Dermis blood vessel endothelial cell (primary cell): ENCODE data around the gene RAP1GAP2. TPM values are rescaled to one million over a fixed set of nuclear protein-coding genes. Genes with fewer than 3 reads are reported as not detected.
"Not testable (repeated sequence)": the region's sequence is repeated elsewhere in the genome, so short reads cannot be mapped to it uniquely, and the experiment has no call there.

Source experiments
- DNase-seq: peaks from one replicate; pipeline ENCODE4 v3.0.0; 2010
- total RNA-seq: library from RNA; depleted of rRNA; stranded (reverse); fragments of >200 nt; gene quantifications from 2 replicates; pipeline ENCODE4 v1.2.3, GENCODE V29; 2014

Gene RAP1GAP2
- total RNA-seq, 1 donor from 2014 or later: 4.1 TPM

DNA sequence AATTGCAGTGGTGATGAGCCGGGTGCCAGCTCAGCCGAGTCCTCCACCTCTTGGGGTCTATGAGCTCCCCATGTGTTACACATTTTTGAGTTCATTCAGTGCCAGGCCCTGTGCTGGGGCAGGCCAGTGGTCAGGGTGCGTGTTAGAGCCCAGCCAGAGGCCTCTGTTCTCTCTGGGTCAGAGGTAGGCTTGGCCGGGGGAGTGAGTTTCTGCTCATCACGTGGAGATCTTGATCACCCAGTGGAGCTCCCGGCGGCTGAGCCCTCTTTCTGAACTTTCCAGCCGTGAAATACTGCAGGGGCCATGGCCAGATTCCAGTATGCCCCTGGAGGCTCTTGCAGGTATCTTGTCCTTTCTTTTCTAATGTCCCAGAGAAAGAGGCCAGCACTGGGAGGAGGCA is 93.0 kb downstream of the RAP1GAP2 start:
- no peak for DNase-seq

DNA sequence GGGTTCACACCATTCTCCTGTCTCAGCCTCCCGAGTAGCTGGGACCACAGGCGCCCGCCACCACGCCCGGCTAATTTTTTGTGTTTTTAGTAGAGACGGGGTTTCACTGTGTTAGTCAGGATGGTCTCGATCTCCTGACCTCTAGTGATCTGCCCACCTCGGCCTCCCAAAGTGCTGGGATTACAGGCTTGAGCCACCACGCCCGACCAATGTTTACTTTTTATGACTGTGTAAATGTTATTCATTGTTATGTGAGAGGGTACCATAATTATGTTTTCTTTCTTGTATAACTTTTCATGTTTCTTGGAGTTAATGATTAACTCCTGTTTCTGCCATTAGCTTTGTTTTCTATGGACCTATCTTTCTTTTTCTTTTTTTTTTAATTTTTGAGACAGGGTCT is 94.5 kb downstream of the RAP1GAP2 start:
- DNase-seq: not testable (repeated sequence)

DNA sequence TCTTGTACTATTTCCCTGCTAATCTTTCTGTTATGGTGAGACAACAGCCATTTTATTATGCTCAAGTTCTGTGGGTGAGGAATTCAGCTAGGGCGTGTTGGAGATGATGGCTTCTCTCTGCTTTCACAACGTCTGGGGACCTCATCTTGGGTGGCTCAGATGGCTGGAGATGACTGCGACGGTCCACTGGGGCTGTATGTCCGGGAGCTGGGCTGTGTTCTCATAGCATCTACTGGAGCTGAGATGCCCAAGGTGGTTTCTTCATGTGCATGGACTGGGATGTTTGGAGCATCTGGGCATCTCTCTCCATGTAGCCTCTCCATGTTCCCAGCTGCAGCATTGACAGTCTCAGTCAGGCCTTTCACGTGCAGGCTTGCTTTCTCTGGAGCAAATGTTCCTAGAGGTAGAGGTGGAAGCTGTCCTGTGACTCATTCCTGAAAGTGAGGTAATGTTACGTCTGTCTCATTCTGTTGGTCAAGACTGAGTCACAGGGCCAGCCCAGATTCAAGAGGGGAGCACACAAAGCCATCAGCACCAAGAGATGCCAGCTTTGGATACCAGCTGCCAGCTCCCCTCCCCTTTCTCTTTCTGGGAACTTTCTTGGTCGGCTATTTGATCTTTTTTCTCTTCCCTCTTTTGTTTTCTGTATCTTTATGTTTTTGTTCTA is 96.2 kb downstream of the RAP1GAP2 start:
- peak; percentile 52 for DNase-seq

DNA sequence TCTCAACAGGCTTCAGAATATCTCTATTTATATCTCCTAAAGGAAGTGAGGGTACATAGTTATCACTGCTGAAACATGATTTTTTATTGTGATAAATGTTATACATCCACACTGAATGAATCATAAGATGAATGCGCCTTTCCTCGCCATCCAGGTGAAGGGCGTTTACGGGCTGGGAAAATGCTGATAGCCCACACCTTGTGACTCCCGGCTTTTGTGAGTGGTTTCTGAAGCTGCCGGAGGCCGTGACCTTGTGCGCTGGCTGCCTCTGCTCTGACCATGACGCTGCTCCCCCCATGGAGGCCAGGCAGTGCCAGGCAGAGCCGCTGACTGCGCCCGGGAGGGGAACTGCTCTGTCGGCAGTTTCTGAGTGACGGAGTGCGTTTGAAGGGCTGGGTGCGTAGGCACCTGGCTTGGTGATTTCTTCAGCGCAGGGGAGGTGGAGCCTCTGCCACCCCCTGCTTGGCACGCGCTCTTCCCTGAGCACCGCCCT is 97.2 kb downstream of the RAP1GAP2 start:
- no peak for DNase-seq

DNA sequence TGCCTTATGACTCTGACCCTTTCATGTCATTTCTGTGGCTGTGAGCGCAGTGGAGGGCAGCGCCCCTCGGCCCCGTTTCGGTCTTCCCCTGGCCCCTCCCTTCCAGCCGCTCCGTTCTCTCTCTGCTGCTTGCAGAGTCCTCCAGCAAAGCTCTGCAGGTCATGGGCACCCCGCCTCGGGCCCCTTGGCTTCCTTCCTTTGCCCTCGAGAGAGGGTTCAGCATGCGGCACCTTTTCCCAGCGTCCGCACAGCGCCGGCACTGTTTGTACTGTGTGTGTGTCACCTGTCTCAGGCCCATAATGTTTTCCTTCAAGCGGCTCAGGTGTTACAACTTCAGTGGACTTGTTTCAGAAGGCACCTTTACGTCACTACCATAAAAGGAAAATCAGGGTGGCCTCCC is 98.5 kb downstream of the RAP1GAP2 start:
- DNase-seq: no peak

DNA sequence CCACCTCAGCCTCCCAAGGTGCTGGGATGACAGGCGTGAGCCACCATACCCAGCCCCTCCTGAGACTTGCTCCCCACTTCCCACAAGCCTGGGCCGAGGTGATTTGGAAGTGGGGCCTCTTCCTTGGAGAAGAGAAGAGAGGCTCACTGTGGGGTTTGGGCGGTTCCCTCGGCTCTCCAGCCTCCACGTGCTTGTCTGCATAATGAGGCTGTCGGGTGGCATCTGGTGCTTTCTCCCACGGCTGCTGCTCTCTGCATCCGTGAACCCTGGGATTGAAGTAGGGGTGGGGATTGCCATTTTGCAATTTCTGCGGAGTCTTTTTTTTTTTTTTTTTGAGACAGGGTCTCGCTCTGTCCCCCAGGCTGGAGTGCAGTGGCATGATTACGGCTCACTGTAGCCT is 101.4 kb downstream of the RAP1GAP2 start:
- DNase-seq: no peak

DNA sequence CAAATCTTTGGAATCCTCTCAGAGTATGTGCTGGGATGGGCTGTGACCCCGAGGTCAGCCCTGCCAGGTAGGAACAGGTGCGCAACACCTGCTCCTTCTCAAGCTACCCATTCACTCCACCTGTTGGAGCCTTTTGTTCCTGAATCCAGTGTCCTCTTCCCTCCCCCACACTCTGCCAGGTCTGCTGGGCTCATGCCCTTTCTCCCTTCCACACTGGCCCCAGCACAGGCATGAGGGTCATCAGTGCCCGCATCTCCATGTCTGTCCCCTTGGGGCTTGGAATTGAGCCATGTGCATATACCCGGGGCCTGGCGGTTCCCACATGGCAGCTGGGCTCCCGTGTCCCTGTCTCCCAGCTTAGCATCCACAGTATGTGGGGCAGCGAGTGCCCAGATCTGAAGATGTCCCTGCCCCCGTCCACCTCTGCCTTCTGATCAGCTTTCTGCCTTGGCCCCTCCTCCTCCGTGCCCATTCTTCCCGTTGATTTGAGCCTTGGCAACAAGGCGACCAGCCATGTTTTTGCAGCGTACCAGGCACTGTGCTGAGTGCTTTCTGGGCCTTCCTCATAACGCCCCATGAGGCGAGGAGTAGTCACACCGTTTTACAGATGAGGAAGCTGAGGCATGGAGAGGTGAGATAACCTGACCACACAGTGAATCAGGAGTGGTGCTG is 102.2 kb downstream of the RAP1GAP2 start:
- DNase-seq: no peak

DNA sequence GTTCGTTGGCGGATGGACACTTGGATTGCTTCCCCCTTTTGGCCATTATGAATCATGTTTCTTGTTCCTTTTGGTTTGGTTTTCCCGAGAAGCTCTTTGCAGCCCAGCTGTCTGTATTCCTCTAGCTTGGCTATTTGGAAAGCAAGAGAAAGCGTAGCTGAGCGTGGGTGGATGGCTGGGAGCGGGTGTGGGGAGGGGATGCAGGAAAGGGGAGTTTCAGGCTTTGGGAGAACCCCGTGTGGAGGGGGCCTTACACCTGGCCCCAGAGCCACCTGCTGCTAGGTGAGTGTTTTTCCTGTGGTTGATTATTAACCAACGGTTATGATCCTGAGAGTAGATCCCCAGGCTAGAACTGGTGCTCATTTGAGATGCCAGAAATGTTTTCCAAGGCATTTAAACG is 103.7 kb downstream of the RAP1GAP2 start:
- DNase-seq: no peak

DNA sequence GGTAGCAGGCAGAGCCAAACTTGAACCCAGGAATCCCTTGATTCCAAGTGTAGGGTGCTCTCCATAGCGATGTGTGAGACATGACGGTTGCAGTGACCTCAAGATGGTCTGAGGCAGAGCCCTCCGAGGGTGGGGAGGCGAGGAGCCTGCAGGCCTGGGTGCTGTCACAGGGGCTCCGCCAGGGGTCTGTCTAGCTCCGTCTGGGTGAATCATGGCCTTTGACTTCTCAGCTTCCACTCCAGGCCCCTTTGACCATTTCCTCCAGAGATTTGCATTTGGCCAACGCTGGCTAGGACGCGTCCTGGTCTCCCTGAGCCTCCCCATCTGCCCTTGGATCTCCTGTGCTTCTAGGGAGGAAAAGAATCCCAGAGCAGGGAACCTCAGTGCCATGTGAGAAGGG is 104.6 kb downstream of the RAP1GAP2 start:
- DNase-seq: no peak

DNA sequence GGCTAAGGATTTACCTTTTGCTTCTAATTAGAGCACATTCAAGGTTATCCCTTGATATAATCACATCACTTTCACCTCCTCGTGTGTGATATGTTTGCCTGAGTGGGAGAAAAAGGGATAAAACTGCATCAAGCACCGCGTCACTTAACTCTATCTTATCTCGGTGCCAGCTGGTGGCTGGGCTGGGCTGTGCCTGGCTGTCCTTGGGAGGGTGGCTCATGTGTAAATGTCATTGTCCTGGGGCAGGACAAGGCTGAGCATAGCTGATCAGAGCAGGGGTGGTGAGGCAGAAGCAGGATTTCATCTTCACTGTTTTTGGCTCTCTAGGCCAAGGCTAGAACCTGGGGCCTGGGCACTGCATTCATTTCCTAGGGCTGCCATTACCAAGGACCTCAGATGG is 105.3 kb downstream of the RAP1GAP2 start:
- no peak for DNase-seq

DNA sequence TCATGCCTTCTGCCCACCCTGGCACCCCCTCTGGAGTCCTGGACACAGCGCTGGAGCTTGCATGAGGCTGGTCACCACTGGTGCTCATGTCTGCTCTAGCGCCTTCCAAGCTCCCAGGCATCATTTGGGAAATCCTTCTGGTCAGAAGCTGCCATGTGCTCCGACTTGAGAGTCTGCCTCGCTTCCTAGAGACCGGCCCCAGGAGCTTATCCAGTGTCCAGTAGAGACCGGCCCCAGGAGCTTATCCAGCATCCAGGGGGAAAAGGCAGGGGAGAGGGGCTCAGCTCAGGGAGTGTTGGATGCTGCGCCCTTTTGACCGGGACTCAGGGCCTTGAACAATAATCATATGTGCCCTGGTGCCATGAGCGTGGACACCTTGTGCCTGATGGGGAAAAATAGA is 106.3 kb downstream of the RAP1GAP2 start:
- no peak for DNase-seq

DNA sequence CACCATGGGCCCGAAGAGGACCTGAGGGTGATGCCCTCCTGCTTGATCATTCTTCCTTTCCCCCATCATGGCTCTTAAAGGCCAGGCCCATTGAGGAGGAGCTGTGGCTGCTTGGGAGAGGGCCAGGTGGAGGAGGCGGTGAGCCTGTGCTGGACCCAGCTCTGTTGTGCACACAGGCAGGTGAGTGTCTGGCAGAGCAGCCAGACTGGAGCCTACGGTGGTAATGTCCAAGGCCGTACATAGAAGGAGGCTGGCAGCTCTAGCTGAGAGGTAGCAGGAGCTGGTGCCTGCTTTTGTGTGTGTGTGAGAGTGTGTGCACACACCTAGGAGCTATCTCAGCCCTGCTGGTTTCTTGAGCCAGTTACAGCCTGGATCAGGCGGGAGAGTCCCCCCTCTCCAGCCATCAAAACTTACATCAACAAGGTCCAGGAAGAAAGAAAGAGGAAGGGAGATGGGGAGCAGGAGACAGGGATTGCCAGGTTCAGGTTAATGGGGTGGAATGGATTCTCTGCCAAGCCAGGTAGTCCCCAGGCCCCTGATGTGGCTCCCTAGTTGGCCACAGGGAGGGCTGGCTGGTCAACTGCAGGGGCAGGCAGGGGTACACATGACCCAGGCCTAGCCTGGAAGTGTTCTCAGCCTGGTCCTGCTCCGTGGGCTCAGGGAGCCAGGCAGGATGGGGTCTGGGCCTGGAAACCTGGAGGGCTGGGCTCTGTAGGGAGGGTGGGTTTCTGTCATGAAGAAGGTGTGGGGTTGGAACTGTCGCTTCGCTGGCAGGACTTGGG is 107.1 kb downstream of the RAP1GAP2 start:
- no peak for DNase-seq

DNA sequence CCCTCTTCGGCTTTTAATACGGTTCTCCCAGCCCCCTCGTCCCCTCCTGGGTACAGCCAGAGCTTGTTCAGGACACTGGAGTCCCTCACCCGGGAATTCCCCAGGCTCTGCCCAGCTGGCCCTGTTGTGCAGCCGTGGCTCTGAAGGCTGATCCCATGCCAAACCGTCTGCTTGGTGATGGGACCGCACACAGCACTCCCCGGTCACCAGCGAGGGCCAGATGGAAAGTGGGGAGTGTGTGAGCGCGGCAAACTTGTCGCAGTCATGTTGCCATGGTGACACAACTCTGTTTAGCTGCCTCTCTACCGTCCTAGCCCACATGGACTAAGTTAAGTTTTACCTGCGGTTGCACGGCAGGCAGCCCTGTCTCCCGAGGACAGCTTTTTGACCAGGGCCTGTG is 107.9 kb downstream of the RAP1GAP2 start:
- DNase-seq: no peak

DNA sequence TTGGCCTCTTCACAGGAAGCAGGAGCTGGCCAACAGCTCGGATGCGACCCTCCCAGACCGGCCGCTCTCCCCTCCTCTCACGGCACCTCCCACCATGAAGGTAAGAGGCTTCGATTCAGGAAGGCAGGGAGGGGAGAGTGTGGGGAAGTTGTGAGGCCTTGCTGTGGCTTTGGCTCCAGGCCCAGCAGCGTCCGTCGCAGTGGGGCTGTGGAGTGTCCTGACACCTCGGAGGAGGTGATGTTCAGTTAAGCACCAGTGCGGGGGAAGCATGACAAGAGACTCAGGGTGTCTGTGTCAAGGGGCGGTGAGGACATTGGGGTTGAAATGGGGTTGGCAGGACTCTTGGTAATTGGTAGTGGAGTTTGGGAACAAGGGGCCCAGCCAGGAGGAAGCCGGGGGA is 109.0 kb downstream of the RAP1GAP2 start:
- DNase-seq: no peak

DNA sequence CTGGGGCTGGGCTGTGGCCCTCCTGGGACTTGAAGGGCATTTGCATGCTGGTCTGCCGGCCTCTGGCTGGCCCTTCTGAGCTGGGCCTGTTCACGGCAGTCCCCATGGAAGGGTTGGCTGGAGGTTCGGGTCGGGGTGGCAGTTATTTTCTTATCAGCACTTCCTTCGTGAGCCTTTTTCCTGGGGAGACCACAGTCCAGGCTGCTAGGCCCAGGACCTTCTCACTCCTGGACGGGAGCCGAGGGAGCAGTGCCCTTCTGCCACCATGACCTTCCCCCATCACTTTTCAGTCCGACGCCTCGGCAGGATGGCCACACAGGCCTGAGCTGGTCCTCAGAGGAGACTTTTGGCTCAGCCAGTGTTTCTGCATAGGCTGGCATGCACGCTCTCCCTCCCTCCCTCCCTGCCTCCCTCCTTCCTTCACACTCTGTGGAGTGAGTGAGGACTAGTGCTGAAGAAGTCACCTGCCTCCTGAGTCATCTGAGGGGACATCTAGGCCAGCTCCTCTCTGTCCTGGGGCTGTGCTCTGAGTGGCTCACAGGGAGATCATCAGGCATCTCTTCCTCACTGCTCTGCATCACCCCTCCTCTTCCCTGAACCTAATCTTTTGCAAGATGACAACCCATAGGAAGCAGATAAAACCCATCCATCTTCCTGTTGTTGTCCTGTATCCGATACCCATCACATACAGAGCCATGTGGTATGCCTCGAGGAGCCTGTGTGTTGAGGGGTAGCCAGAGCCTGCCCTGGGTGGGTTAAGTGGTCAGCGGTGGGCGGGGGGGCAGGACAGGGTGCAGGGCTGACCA is 109.7 kb downstream of the RAP1GAP2 start:
- no peak for DNase-seq

DNA sequence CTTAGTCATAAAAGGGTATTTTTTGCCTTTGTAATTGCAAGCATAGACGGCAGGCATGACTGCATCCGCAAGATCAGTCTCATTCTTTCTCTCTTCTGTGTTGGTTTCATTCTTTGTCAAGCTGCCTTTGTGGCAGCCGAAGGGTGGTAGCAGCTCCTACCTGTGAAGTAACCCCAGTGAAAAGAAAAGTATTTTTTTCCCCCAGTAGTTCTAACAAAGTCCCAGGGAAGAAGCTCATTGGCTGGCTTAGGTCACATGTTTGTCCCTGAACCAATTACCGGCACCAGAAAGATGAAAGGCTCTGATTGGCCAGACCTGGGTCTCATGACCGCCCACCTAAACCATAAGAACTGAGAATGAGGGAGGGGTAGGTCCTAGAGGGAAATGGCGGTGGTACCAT is 110.7 kb downstream of the RAP1GAP2 start:
- DNase-seq: no peak

DNA sequence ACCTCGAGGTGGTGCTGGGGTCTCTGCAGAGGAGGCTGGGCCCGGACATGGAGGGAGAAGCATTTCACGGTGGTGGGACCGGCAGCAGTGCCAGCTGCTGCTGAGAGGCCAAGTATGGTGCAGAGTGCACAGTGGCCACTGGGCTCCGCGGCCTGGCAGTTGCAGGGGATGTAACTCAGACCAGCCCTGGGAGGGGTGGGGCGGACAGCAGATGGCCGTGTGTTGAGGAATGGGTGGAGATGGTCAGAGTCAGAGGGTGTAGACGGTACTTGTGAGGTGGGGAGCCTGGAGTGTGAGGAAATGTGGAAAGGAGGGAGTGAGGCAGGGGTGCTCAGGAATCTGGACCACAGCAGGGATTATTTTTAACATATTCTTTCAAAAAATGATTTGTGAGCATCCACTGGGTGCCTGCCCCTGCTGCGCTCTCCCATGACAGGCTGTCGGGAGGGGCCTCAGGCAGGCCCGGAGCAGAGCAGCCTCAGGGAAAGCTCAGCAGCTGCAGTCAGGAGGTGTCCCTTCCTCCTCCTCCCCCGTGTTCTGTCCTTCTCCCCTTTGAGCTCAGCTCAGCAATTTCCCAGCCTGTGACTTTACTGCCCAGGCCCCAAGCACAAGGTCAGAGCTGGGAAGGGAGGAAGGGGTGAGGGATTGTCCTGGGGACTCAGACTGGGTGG is 113.1 kb downstream of the RAP1GAP2 start:
- no peak for DNase-seq

DNA sequence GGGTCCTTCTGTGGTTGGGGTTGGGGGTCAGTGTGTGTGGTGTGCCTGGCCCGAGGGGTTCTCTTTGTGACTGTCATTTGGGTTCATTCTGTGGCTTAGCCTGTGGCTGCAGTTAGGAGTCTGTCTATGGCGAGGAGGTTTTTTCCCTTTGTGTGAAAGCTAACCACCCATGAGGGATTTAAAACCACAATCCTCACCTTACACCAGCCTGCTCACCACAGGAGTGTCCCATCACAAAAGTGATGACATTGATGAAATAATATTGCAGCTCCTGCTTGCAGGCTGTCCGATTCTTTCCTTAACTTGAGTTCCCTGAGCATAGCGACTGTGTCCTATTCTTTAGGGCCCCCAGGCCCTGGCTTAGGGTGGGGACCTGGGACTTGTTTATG is 113.6 kb downstream of the RAP1GAP2 start:
- DNase-seq: no peak

DNA sequence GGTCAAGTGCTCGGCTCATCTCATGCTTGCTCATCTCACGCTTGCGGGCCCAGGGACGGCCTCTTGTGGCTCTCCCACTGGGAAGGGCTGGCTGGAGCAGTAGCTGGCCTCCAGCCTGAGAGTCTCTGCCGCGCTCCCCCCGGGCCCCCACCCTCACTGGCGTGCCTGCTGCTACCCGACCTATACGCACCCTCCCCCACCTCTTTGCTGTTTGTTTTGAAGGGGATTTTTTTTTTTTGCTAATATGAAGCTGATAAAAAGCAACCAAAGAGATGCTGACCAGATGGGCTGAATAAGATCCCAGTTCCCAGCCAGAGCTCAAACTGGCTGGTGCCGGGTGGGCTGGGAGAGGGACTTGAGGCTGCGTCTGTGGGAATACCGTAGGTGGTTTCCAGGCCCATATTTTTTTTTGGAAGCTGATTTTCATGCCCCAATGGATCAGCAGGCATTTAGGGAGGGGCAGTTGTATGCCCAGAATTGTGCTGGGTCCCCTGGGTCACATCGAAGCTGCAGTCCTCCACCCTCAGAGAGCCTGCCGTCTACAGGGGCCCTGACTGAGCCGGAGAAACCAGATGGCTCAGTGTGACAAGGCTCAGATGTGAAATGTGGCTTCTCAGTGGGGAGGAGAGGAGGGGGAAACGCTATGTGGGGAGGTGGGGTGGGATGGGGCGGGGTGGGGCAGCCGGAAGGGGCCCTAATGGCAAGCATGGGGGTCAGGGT is 115.0 kb downstream of the RAP1GAP2 start:
- DNase-seq: no peak

DNA sequence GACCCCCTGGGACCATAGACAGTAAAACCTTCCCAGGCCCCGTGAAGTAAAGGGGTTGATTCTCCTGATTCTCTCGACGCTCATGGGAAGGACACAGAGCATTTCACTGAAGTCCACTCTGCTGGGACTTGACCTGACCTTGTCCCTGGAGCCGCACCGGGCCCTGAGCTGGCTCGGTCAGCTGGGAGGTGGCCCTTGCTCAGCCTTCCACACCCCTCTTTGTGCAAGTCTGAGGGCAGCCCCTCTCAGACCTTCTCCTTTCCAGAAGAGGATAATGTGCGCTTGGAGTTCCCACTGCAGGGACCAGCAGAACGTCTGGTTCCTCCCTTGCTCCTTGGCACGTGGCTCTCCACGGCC is 115.5 kb downstream of the RAP1GAP2 start:
- no peak for DNase-seq

DNA sequence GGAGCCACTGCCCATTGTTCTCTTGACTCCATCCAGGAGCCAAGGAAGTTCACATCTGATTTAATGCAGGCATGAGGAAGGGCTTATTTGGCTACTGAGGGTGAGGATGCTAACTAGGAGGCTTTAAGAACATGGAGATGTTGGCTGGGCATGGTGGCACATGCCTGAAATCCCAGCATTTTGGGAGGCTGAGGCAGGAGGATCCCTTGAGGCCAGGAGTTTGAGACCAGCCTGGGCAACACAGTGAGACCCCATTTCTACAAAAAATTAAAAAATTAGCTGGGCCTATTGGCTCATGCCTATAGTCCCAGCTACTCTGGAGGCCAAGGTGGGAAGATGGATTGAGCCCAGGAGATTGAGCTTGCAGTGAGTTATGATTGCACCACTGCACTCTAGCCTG is 116.5 kb downstream of the RAP1GAP2 start:
- no peak for DNase-seq

DNA sequence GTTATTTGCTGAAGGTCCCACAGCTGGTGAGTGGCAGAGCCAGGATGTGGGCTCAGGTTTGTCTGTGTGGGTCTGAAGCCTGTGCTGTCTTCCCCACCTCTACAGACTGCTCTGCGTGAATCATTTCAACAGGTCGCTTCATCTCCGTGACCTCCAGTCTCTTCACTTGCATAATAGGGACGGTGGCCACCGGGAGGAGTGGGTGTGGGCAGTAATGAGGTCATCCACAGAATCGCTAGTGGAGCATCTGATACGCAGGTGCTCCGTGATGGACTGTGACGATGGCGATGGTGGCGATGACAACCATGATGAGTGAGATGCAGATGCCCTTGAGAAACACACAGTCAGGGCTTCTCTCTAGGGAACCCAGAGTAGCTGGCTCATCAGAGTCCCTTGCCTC is 120.2 kb downstream of the RAP1GAP2 start:
- no peak for DNase-seq
